SK-N-MC (cell line): Measurements from ENCODE around the gene MATCAP1.

Source experiments
- DNase-seq: peaks from one replicate; pipeline ENCODE4 v3.0.0-alpha.2; 2011; ENCODE audit warnings: low read depth, low spot score
- H3K27ac ChIP-seq: fragments of 200-600 bp; sonication (generic); 2 replicates; pipeline ENCODE4 v1.5.1; 2016; ENCODE audit warnings: mixed run types
- H3K36me3 ChIP-seq: fragments of 200-600 bp; sonication (generic); 2 replicates; pipeline ENCODE4 v1.6.1; 2017; ENCODE audit warnings: antibody characterized with exemption, low read length, mixed read lengths; ENCODE audit not compliant: insufficient read depth
- H3K4me3 ChIP-seq: fragments of 200-600 bp; sonication (generic); 2 replicates; pipeline ENCODE4 v1.5.1; 2016
- H3K9ac ChIP-seq: fragments of 200-600 bp; sonication (generic); 2 replicates; pipeline ENCODE4 v1.8.0; 2017; ENCODE audit warnings: mixed run types, mixed read lengths; ENCODE audit not compliant: insufficient read length
- H3K9me3 ChIP-seq: fragments of 200-600 bp; sonication (generic); 2 replicates; pipeline ENCODE4 v1.6.1; 2017; ENCODE audit warnings: low read depth, mild to moderate bottlenecking, antibody characterized with exemption, low read length, moderate library complexity, mixed read lengths
- EZH2 ChIP-seq: fragments of 200-600 bp; sonication (generic); IDR thresholded peaks from one replicate; pipeline ENCODE4 v1.6.1; 2017; ENCODE audit warnings: antibody characterized with exemption
- FOXP2 ChIP-seq: optimal IDR thresholded peaks from 2 replicates; pipeline ENCODE3; 2011; ENCODE audit warnings: mild to moderate bottlenecking, moderate library complexity; ENCODE audit not compliant: insufficient read depth; ENCODE audit errors: extremely low read length, control extremely low read depth
- POLR2AphosphoS5 ChIP-seq: IDR thresholded peaks from 2 replicates; pipeline ENCODE4 v1.6.1; 2012; ENCODE audit warnings: mild to moderate bottlenecking, low read depth, low read length, borderline replicate concordance

The MATCAP1 gene

DNA sequence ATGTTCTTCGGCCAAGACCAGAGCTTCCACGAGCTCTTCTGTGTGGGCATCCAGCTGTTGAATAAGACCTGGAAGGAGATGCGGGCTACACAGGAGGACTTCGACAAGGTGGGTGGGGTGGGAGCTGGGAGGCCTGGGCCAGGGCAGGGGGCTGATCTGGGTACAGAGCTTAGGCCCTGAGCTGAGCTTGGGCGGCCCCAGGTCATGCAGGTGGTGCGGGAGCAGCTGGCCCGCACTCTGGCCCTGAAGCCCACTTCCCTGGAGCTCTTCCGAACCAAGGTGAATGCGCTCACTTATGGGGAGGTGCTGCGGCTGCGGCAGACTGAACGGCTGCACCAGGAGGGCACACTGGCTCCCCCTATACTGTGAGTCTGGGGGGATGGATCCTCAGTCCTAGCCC is 18.7 kb upstream of the MATCAP1 start:
- Histone ChIP-seq H3K4me3 (no peak overlapping the region), H3K36me3 (no peaks in the 10 kb centered on the region; the same call in 1 of the 2 replicates), H3K9ac (no peak overlapping the region), H3K27ac (no peak overlapping the region), H3K9me3 (no peaks in the 10 kb centered on the region)
- TF ChIP-seq EZH2 (no peak), POLR2AphosphoS5 (no peak), FOXP2 (no peak)
- DNase-seq, result no peak

DNA sequence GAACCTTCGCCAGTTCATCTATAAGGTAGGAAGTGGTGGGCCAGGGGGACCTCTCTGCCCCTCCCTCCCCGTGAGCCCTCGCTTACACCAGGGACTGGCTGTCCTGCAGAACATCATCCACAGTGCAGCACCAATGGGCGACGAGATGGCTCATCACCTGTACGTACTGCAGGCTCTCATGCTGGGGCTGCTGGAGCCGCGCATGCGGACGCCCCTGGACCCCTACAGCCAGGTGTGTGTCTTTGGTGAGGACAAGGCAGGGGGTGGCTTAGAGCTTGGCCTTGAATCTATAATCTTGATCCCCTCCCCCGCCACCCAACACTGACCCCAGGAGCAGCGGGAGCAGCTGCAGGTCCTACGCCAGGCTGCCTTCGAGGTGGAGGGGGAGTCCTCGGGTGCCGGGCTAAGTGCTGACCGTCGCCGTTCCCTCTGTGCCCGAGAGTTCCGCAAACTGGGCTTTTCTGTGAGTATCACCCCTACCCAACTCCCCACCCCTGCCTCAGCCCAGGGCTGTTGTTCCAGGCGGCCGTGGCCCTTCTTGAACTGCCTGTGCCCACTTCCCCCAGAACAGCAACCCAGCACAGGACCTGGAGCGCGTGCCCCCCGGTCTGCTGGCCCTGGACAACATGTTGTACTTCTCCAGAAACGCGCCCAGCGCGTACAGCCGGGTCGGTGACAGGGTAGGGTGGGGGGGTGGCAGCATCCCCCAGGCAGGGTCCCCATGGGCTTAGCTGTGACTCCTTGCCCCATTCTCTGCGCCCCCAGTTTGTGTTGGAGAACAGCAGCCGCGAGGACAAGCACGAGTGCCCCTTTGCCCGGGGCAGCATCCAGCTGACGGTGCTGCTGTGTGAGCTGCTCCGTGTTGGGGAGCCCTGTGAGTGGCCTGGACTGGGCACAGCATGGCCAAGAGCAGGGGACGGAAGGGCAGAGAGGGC is 17.9 kb upstream of the MATCAP1 start:
- Histone ChIP-seq H3K9me3 (no peaks in the 10 kb centered on the region), H3K9ac (no peak overlapping the region), H3K27ac (no peak overlapping the region), H3K36me3 (no peaks in the 10 kb centered on the region; the same call in 1 of the 2 replicates), H3K4me3 (no peak overlapping the region)
- TF ChIP-seq POLR2AphosphoS5 (no peak), EZH2 (no peak), FOXP2 (no peak)
- no peak for DNase-seq

DNA sequence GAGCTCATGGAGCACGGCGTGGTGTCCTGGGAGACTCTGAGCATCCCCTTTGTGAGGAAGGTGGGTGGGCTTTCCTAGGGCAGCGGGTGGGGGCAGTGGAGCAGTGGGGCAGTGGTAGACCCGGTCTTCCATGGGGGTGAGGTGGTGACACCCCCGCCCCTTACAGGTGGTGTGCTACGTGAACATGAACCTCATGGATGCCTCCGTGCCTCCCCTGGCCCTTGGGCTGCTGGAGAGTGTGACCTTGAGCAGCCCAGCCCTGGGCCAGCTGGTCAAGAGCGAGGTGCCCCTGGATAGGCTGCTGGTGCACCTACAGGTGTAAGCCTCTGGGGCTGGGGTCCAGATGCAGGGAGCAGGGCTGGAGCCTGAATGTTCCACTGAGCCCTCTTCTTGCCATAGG is 16.7 kb upstream of the MATCAP1 start:
- Histone ChIP-seq H3K9ac (no peak overlapping the region), H3K9me3 (no peaks in the 10 kb centered on the region), H3K36me3 (peaks cover 6% of the 10 kb centered on the region; the same call in 1 of the 2 replicates), H3K27ac (no peak overlapping the region), H3K4me3 (no peak overlapping the region)
- TF ChIP-seq POLR2AphosphoS5 (no peak), FOXP2 (no peak), EZH2 (no peak)
- DNase-seq, result no peak

- no peak overlapping the region for H3K4me3 ChIP-seq
- TF ChIP-seq FOXP2, result no peak
- DNase-seq, result no peak
- no peaks in the 10 kb centered on the region for H3K9me3 ChIP-seq
- H3K36me3 ChIP-seq, result peaks cover 12% of the 10 kb centered on the region; the same call in 1 of the 2 replicates
- H3K27ac ChIP-seq, result no peak overlapping the region
- no peak overlapping the region for H3K9ac ChIP-seq
Measured at GRCh38 chr16:67199808-67200198, 16.0 kb upstream of the MATCAP1 start.

DNA sequence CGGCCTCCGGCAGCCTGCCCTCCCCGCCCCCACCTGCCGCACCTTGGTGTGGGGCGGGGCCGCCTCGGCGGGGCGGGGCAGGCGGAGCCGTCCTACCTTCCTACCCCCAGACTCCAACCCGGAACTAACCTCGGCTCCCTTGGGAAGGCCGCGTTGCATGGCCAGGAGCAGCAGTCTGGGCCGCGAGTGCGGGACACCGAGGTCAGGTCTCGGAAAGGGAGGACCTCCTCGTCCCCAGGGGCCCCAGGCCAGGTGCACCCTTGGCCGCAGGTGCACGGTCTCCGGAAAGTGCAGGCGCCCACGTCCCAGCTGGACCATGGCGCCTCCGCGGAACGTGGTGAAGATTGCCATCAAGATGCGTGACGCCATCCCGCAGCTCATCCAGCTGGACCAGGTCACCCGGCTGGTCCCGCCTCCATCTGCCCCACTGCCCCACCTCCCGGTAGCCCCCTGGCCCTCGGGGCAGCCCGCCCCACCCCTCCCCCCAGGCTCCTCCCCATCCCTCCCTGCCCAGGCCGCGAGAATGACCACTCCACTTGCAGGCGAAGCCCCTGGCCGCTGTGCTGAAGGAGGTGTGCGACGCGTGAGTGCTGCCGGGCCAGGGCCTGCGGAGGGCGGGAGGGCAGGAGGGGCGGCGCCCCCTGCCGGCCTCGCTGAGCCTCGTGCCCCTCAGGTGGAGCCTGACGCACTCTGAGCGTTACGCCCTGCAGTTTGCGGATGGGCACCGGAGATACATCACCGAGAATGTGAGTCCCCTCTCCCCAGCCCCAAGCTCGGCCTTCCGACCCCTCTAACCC is 15.4 kb upstream of the MATCAP1 start, which contains the start of gene ELMO3:
ELMO3 (plus strand) TSS at position 121 of the 797 bp plus-strand sequence; CDS start at position 317, 196 bp downstream.
- Histone ChIP-seq H3K9me3 (no peaks in the 10 kb centered on the region), H3K27ac (no peak within 1 kb of the TSS), H3K36me3 (peaks cover 17% of the 10 kb centered on the region; the same call in 1 of the 2 replicates), H3K9ac (no peak within 1 kb of the TSS), H3K4me3 (no peak within 1 kb of the TSS)
- no peak for DNase-seq
- no peak for TF ChIP-seq POLR2AphosphoS5
- TF ChIP-seq EZH2, result no peak
- no peak for TF ChIP-seq FOXP2

- no peak overlapping the region for H3K9ac ChIP-seq
- H3K9me3 ChIP-seq, result no peaks in the 10 kb centered on the region
- no peak for DNase-seq
- no peak overlapping the region for H3K4me3 ChIP-seq
- no peak for TF ChIP-seq POLR2AphosphoS5
- TF ChIP-seq EZH2, result no peak
- TF ChIP-seq FOXP2, result no peak
- no peak overlapping the region for H3K27ac ChIP-seq
- H3K36me3 ChIP-seq, result peaks cover 18% of the 10 kb centered on the region; the same call in 1 of the 2 replicates
Measured at GRCh38 chr16:67198238-67198734, 14.5 kb upstream of the MATCAP1 start.

DNA sequence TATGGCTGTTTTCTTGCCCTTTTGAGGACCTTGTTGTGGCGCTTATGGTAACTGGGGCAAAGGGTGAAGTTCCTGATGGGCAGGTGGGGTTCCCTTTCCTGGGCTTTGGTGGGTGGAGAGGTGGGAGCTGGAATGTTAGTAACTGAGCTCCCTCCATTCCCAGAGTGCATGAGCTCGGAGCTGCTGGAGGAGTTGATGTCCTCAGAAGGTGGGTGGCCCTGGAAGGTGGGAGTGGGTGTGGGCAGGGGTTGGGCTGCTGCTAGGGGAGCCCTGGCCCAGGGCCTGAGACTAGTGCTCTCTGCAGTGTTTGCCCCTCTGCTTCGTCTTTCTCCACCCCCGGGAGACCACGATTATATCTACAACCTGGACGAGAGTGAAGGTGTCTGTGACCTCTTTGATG is 13.9 kb upstream of the MATCAP1 start:
- DNase-seq, result no peak
- Histone ChIP-seq H3K9me3 (no peaks in the 10 kb centered on the region), H3K4me3 (no peak overlapping the region), H3K36me3 (peaks cover 18% of the 10 kb centered on the region; the same call in 1 of the 2 replicates), H3K9ac (no peak overlapping the region), H3K27ac (no peak overlapping the region)
- TF ChIP-seq EZH2 (no peak), POLR2AphosphoS5 (no peak), FOXP2 (no peak)

DNA sequence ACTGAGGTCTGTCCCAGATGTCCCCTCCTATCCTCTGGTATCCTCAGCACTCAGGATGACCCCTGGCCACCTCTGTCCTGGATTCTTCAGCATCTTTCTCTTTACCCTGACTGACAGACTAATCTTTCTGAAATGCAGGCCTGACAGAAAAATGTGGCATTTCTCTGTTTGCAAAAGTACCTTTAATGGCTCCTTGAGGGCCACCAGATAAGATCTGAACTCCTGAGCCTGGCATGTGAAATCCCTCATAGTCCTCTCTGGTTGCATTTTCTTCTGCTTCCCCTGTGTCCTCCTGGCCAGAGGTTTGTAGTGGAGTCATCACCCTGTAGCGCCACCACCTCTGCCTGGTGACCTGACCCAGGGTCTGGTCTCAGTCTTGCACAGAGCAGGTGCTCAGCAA is 13.1 kb upstream of the MATCAP1 start:
- Histone ChIP-seq H3K9ac (no peak overlapping the region), H3K9me3 (no peaks in the 10 kb centered on the region), H3K27ac (no peak overlapping the region), H3K4me3 (no peak overlapping the region), H3K36me3 (peaks cover 18% of the 10 kb centered on the region; the same call in 1 of the 2 replicates)
- no peak for TF ChIP-seq POLR2AphosphoS5
- no peak for TF ChIP-seq EZH2
- no peak for TF ChIP-seq FOXP2
- no peak for DNase-seq
